Smooth muscle cell (in vitro differentiated cells): ENCODE measurements around the gene SLC44A2. TPM values are rescaled to one million over a fixed set of nuclear protein-coding genes. Genes with fewer than 3 reads are reported as not detected.

Experiments
- DNase-seq: peaks from one replicate; lab custom pipeline; 2025; ENCODE audit not compliant: unreplicated experiment; lab: John Stamatoyannopoulos, UW
- H2AFZ ChIP-seq: fragments of 200-600 bp; sonication (generic); 2 replicates; pipeline ENCODE4 v1.6.0; 2016; ENCODE audit warnings: antibody characterized with exemption, low read depth, mild to moderate bottlenecking
- H3F3A ChIP-seq: fragments of 200-600 bp; sonication (generic); 2 replicates; pipeline ENCODE4 v1.6.0; 2017; ENCODE audit warnings: antibody characterized with exemption, low read depth
- H3K27ac ChIP-seq: fragments of 200-600 bp; sonication (generic); 2 replicates; pipeline ENCODE4 v1.5.1; 2016; ENCODE audit warnings: low read depth, mild to moderate bottlenecking
- H3K27me3 ChIP-seq: fragments of 200-600 bp; sonication (generic); 2 replicates; pipeline ENCODE4 v1.6.1; 2016; ENCODE audit warnings: low read depth, mild to moderate bottlenecking
- H3K36me3 ChIP-seq: fragments of 200-600 bp; sonication (generic); 2 replicates; pipeline ENCODE4 v1.5.1; 2016; ENCODE audit warnings: low read depth
- H3K4me1 ChIP-seq: fragments of 200-600 bp; sonication (generic); 2 replicates; pipeline ENCODE4 v1.5.1; 2016; ENCODE audit warnings: low read depth
- H3K4me2 ChIP-seq: fragments of 200-600 bp; sonication (generic); 2 replicates; pipeline ENCODE4 v1.6.0; 2016; ENCODE audit warnings: mild to moderate bottlenecking
- H3K4me3 ChIP-seq: fragments of 200-600 bp; sonication (generic); 2 replicates; pipeline ENCODE4 v1.5.1; 2016; ENCODE audit warnings: mild to moderate bottlenecking
- H3K79me2 ChIP-seq: fragments of 200-600 bp; sonication (generic); 2 replicates; pipeline ENCODE4 v1.6.0; 2016; ENCODE audit warnings: low read depth, mild to moderate bottlenecking
- H3K9ac ChIP-seq: fragments of 200-600 bp; sonication (generic); 2 replicates; pipeline ENCODE4 v1.6.0; 2016; ENCODE audit warnings: low read depth
- H3K9me3 ChIP-seq: fragments of 200-600 bp; sonication (generic); replicated peaks from 2 replicates; pipeline ENCODE4 v1.5.1; 2016; ENCODE audit warnings: low read depth
- H4K20me1 ChIP-seq: fragments of 200-600 bp; sonication (generic); 2 replicates; pipeline ENCODE4 v1.6.0; 2016; ENCODE audit warnings: low read depth
- WGBS: methylation state at CpG from one replicate; pipeline ENCODE4 v1.1.7; 2016; ENCODE audit warnings: low lambda C conversion rate; 5-methylcytosine and 5-hydroxymethylcytosine counted together
- polyA plus RNA-seq: library from polyadenylated mRNA; unstranded; fragments of >200 nt; fragmentation: Nextera tagmentation; extraction: Ambion mirVana; gene quantifications from 2 replicates; pipeline ENCODE4 v1.2.1, GENCODE V29; 2016
- total RNA-seq: library from RNA; depleted of rRNA; stranded (reverse); fragments of >200 nt; gene quantifications from 2 replicates; pipeline ENCODE4 v1.2.3, GENCODE V29; 2014
- TF ChIP-seq, protein P1 (sequence below): fragments of 200-600 bp; sonication (generic); IDR thresholded peaks from 2 replicates; pipeline ENCODE4 v1.5.1; 2017; ENCODE audit warnings: borderline replicate concordance, mild to moderate bottlenecking, antibody characterized with exemption; ENCODE audit not compliant: insufficient read depth, poor library complexity, severe bottlenecking

Gene SLC44A2
- total and polyA plus RNA-seq, 2 experiments from 2014 or later: 79.5 to 123 TPM

DNA sequence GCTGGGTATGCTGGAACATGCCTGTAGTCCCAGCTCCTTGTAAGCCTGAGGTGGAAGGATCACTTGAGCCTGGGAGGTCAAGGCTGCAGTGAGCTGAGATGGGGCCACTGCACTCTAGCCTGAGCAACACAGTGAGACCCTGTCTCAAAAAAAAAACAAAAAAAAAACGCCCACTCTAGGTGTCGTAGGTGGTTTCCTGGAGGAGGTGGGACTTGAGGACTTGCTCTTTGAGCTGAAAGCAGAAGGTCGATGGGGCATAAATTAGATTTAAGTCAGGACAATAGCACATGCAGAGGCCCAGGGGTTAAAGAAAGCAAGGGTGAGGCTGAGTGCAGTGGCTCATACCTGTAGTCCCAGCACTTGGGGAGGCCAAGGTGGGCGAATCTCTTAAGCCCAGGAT is 15.9 kb downstream of the SLC44A2 start:
- DNase-seq: no peak
- TF ChIP-seq, protein P1, sequence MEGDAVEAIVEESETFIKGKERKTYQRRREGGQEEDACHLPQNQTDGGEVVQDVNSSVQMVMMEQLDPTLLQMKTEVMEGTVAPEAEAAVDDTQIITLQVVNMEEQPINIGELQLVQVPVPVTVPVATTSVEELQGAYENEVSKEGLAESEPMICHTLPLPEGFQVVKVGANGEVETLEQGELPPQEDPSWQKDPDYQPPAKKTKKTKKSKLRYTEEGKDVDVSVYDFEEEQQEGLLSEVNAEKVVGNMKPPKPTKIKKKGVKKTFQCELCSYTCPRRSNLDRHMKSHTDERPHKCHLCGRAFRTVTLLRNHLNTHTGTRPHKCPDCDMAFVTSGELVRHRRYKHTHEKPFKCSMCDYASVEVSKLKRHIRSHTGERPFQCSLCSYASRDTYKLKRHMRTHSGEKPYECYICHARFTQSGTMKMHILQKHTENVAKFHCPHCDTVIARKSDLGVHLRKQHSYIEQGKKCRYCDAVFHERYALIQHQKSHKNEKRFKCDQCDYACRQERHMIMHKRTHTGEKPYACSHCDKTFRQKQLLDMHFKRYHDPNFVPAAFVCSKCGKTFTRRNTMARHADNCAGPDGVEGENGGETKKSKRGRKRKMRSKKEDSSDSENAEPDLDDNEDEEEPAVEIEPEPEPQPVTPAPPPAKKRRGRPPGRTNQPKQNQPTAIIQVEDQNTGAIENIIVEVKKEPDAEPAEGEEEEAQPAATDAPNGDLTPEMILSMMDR: no peak
- H3K9ac ChIP-seq: no peak overlapping the region
- no peak overlapping the region for H3K27ac ChIP-seq
- H3K79me2 ChIP-seq: no peaks in the 10 kb centered on the region
- H3K4me3 ChIP-seq: no peak overlapping the region
- peaks cover 14% of the 10 kb centered on the region for H3F3A ChIP-seq
- H3K27me3 ChIP-seq: no peaks in the 10 kb centered on the region
- no peaks in the 10 kb centered on the region for H3K9me3 ChIP-seq
- H4K20me1 ChIP-seq: peaks cover 11% of the 10 kb centered on the region
- WGBS: 97% methylated on average over 4 of the region's 4 CpGs
- peaks cover 11% of the 10 kb centered on the region for H3K4me1 ChIP-seq
- H3K4me2 ChIP-seq: no peak overlapping the region
- no peak overlapping the region for H2AFZ ChIP-seq
- no peaks in the 10 kb centered on the region for H3K36me3 ChIP-seq

DNA sequence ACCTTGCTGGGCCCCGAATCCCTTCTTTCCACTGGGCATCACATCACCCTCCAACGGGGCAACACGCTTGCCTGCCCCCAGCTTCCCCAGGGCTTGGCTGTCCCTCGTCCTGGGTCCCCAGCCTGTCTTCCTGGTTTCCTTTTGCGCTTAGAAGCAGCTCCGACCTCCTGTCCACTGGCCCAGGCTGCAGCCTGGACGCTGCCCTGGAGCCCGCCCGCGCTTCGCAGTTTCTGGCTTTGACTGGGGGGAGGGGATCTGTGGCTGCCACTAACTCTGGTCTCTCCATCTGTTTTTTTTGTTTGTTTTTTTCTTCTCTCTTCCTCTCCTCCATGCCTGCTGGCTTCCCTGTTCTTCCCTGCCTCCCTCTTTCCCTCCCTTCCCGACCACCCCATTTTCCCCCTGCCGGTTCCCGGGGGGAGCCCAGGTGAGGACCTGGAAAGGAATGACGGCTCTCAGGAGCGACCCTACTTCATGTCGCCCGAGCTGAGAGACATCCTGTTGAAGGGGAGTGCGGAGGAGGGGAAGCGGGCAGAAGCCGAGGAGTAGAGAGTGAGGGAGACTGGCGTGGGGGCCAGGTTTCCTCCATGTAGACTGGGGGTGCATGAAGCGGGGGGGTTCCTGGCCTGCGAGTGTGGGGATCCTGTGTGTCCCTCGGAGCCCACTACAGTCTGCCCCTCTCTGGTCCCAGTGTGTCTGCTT is 17.3 kb downstream of the SLC44A2 start:
- no peak overlapping the region for H3K27ac ChIP-seq
- no peak overlapping the region for H3K4me3 ChIP-seq
- H3K4me1 ChIP-seq: peaks cover 11% of the 10 kb centered on the region
- whole genome bisulfite sequencing: 74% methylated on average over 25 of the region's 25 CpGs
- H3K36me3 ChIP-seq: no peaks in the 10 kb centered on the region
- H3K27me3 ChIP-seq: no peaks in the 10 kb centered on the region
- no peak for DNase-seq
- no peaks in the 10 kb centered on the region for H3K9me3 ChIP-seq
- H3K4me2 ChIP-seq: no peak overlapping the region
- TF ChIP-seq, protein P1: no peak
- H2AFZ ChIP-seq: no peak overlapping the region
- peaks cover 6% of the 10 kb centered on the region for H4K20me1 ChIP-seq
- no peak overlapping the region for H3K9ac ChIP-seq
- H3F3A ChIP-seq: peaks cover 14% of the 10 kb centered on the region
- H3K79me2 ChIP-seq: no peaks in the 10 kb centered on the region

DNA sequence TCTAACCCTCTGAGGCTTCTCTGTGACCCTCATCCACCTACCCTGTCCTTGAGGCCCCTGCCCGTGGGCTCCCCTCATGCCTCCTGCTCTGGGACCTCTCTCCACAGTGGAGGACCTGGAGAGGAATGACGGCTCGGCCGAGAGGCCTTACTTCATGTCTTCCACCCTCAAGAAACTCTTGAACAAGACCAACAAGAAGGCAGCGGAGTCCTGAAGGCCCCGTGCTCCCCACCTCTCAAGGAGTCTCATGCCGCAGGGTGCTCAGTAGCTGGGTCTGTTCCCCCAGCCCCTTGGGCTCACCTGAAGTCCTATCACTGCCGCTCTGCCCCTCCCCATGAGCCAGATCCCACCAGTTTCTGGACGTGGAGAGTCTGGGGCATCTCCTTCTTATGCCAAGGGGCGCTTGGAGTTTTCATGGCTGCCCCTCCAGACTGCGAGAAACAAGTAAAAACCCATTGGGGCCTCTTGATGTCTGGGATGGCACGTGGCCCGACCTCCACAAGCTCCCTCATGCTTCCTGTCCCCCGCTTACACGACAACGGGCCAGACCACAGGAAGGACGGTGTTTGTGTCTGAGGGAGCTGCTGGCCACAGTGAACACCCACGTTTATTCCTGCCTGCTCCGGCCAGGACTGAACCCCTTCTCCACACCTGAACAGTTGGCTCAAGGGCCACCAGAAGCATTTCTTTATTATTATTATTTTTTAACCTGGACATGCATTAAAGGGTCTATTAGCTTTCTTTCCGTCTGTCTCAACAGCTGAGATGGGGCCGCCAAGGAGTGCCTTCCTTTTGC is 18.0 kb downstream of the SLC44A2 start:
- no peaks in the 10 kb centered on the region for H3K79me2 ChIP-seq
- no peaks in the 10 kb centered on the region for H3K36me3 ChIP-seq
- no peak overlapping the region for H3K27ac ChIP-seq
- H2AFZ ChIP-seq: no peak overlapping the region
- H4K20me1 ChIP-seq: peaks cover 6% of the 10 kb centered on the region
- 86% methylated on average over 21 of the region's 21 CpGs for WGBS
- DNase-seq: no peak
- no peaks in the 10 kb centered on the region for H3K27me3 ChIP-seq
- peaks cover 14% of the 10 kb centered on the region for H3F3A ChIP-seq
- no peak overlapping the region for H3K4me2 ChIP-seq
- H3K4me3 ChIP-seq: no peak overlapping the region
- no peak overlapping the region for H3K9ac ChIP-seq
- H3K9me3 ChIP-seq: no peaks in the 10 kb centered on the region
- TF ChIP-seq, protein P1: no peak
- peaks cover 11% of the 10 kb centered on the region for H3K4me1 ChIP-seq

DNA sequence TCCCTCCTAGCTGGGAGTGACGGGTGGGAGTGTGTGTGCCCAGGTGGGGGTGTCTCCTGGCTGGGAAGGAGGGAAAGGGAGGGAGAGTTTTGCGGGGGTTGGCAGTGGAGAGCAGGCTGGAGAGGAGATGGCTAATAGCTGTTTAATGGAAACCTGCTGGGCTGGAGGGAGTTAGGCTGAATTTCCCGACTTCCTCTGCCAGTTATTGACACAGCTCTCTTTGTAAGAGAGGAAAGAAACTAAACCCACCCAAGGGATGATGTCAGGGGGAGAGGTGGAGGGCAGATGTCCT is 18.6 kb downstream of the SLC44A2 start:
- no peaks in the 10 kb centered on the region for H3K79me2 ChIP-seq
- no peak overlapping the region for H3K4me2 ChIP-seq
- H3K4me3 ChIP-seq: no peak overlapping the region
- no peaks in the 10 kb centered on the region for H3K27me3 ChIP-seq
- no peaks in the 10 kb centered on the region for H3K9me3 ChIP-seq
- H3K9ac ChIP-seq: no peak overlapping the region
- DNase-seq: no peak
- H3K27ac ChIP-seq: no peak overlapping the region
- peaks cover 6% of the 10 kb centered on the region for H4K20me1 ChIP-seq
- TF ChIP-seq, protein P1: no peak
- peaks cover 11% of the 10 kb centered on the region for H3K4me1 ChIP-seq
- peaks cover 14% of the 10 kb centered on the region for H3F3A ChIP-seq
- no peaks in the 10 kb centered on the region for H3K36me3 ChIP-seq
- WGBS: 44% methylated on average over 3 of the region's 3 CpGs
- H2AFZ ChIP-seq: no peak overlapping the region
